Measurements from ENCODE around the gene LST1.
"Not testable (repeated sequence)": the region's sequence is repeated elsewhere in the genome, so short reads cannot be mapped to it uniquely, and the experiment has no call there.

Gene LST1

GRCh38 chr6:31547727-31548543, 38.1 kb upstream of the LST1 start:
- H3K27me3 ChIP-seq (ENCODE audit: control insufficient read depth, insufficient read depth, low read length), result no peaks in the 10 kb centered on the region
- no peaks in the 10 kb centered on the region for H3K9me3 ChIP-seq (ENCODE audit: control insufficient read depth, insufficient read depth, low read length)
- H3K4me3 ChIP-seq (ENCODE audit: low read depth, low read length), result peak overlapping the region; percentile 40
- H3K9ac ChIP-seq (ENCODE audit: low read depth, low read length), result peak overlapping the region; percentile 12
- no peaks in the 10 kb centered on the region for H3K4me1 ChIP-seq (ENCODE audit: control insufficient read depth, insufficient read depth, low read length)
- peaks cover 7% of the 10 kb centered on the region for H3K36me3 ChIP-seq (ENCODE audit: control insufficient read depth, insufficient read depth, low read length)

GRCh38 chr6:31548544-31548873, 37.6 kb upstream of the LST1 start:
- no peaks in the 10 kb centered on the region for H3K9me3 ChIP-seq (ENCODE audit: control insufficient read depth, insufficient read depth, low read length)
- H3K9ac ChIP-seq (ENCODE audit: low read depth, low read length), result peak overlapping the region; percentile 12
- H3K4me3 ChIP-seq (ENCODE audit: low read depth, low read length), result no peak overlapping the region
- H3K36me3 ChIP-seq (ENCODE audit: control insufficient read depth, insufficient read depth, low read length), result peaks cover 7% of the 10 kb centered on the region
- H3K27me3 ChIP-seq (ENCODE audit: control insufficient read depth, insufficient read depth, low read length), result no peaks in the 10 kb centered on the region
- no peaks in the 10 kb centered on the region for H3K4me1 ChIP-seq (ENCODE audit: control insufficient read depth, insufficient read depth, low read length)

DNA sequence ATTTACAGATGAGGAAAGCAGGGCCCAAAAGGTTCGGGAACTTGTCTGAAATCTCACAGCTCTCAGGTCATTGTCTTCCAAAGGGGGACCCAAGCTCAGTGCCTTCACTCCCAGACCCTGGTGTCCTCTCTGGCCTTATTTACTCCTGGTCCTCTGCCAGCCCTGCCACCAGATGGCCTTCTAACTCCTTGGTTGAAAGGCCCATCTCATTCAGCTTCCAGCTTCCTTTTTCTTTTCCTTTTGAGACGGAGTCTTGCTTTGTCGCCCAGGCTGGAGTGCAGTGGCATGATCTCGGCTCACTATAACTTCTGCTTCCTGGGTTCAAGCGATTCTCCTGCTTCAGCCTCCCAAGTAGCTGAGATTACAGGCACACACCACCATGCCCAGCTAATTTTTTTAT, 34.7 kb upstream of the LST1 start:
- not testable (repeated sequence) for H3K36me3 ChIP-seq (ENCODE audit: control insufficient read depth, insufficient read depth, low read length); H3K9me3 ChIP-seq (ENCODE audit: control insufficient read depth, insufficient read depth, low read length); H3K4me3 ChIP-seq (ENCODE audit: low read depth, low read length); H3K9ac ChIP-seq (ENCODE audit: low read depth, low read length); H3K4me1 ChIP-seq (ENCODE audit: control insufficient read depth, insufficient read depth, low read length); H3K27me3 ChIP-seq (ENCODE audit: control insufficient read depth, insufficient read depth, low read length)

- Histone ChIP-seq H3K27me3 (ENCODE audit: control insufficient read depth, insufficient read depth, low read length) (no peaks in the 10 kb centered on the region), H3K4me1 (ENCODE audit: control insufficient read depth, insufficient read depth, low read length) (no peaks in the 10 kb centered on the region), H3K36me3 (ENCODE audit: control insufficient read depth, insufficient read depth, low read length) (peaks cover 16% of the 10 kb centered on the region), H3K4me3 (ENCODE audit: low read depth, low read length) (no peak overlapping the region), H3K9ac (ENCODE audit: low read depth, low read length) (no peak overlapping the region), H3K9me3 (ENCODE audit: control insufficient read depth, insufficient read depth, low read length) (no peaks in the 10 kb centered on the region)
Observed at GRCh38 chr6:31556307-31556706, 29.8 kb upstream of the LST1 start.

- no peaks in the 10 kb centered on the region for H3K27me3 ChIP-seq (ENCODE audit: control insufficient read depth, insufficient read depth, low read length)
- H3K9me3 ChIP-seq (ENCODE audit: control insufficient read depth, insufficient read depth, low read length), result no peaks in the 10 kb centered on the region
- H3K9ac ChIP-seq (ENCODE audit: low read depth, low read length), result no peak overlapping the region
- H3K36me3 ChIP-seq (ENCODE audit: control insufficient read depth, insufficient read depth, low read length), result peaks cover 16% of the 10 kb centered on the region
- no peaks in the 10 kb centered on the region for H3K4me1 ChIP-seq (ENCODE audit: control insufficient read depth, insufficient read depth, low read length)
- no peak overlapping the region for H3K4me3 ChIP-seq (ENCODE audit: low read depth, low read length)
Observed at GRCh38 chr6:31557443-31558317, 28.4 kb upstream of the LST1 start.

GRCh38 chr6:31558318-31558625, 27.8 kb upstream of the LST1 start:
- H3K4me1 ChIP-seq (ENCODE audit: control insufficient read depth, insufficient read depth, low read length), result no peaks in the 10 kb centered on the region
- H3K4me3 ChIP-seq (ENCODE audit: low read depth, low read length), result no peak overlapping the region
- H3K9ac ChIP-seq (ENCODE audit: low read depth, low read length), result no peak overlapping the region

DNA sequence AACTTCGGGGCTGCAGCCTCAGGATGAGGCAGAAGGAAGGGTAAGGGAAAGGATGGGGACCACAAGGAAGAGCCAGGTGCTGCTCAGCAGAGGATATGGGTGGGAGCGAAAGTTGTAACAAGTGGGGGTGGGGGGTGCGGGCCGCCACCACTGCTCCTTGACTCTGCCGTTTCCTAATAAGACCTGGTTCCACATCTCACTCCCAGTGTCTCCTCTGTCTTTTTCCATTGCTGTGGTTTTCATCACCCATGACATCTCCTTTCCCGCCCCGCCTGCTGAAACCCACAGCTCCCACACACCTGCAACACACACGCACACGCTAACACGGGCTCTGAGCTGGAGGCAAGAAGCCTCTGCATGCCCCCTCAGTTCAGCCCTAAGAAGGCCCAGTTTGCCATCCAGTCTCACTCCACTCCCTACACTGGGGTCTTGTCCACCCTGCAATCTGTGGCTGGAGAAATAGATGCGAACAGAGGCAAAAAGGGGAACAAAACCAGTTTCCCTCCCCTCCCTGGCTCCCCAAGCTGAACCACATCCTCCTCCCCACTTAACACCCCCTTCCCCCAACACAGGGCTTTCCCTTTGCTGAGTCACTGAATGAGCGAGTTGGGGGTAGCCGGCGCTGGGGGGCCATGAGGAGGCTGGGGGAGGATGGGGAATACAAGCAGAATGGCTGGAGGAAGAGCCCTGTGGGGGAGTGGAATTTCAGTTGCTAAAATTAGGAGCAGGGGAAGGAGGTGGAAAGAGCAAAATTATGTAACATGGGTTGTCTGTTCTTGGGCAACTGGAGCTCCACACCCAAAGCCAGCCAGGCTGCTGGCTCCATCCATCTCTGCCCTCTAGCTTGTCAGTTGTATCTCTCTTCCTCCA, 27.2 kb upstream of the LST1 start:
- Histone ChIP-seq H3K9ac (ENCODE audit: low read depth, low read length) (no peak overlapping the region), H3K9me3 (ENCODE audit: control insufficient read depth, insufficient read depth, low read length) (no peaks in the 10 kb centered on the region), H3K4me1 (ENCODE audit: control insufficient read depth, insufficient read depth, low read length) (no peaks in the 10 kb centered on the region), H3K4me3 (ENCODE audit: low read depth, low read length) (no peak overlapping the region), H3K27me3 (ENCODE audit: control insufficient read depth, insufficient read depth, low read length) (no peaks in the 10 kb centered on the region), H3K36me3 (ENCODE audit: control insufficient read depth, insufficient read depth, low read length) (peaks cover 16% of the 10 kb centered on the region)

More at GRCh38 chr6:31558318-31558625, 27.8 kb upstream of the LST1 start:
- H3K9me3 ChIP-seq (ENCODE audit: control insufficient read depth, insufficient read depth, low read length), result no peaks in the 10 kb centered on the region
- H3K27me3 ChIP-seq (ENCODE audit: control insufficient read depth, insufficient read depth, low read length), result no peaks in the 10 kb centered on the region
- peaks cover 16% of the 10 kb centered on the region for H3K36me3 ChIP-seq (ENCODE audit: control insufficient read depth, insufficient read depth, low read length)

DNA sequence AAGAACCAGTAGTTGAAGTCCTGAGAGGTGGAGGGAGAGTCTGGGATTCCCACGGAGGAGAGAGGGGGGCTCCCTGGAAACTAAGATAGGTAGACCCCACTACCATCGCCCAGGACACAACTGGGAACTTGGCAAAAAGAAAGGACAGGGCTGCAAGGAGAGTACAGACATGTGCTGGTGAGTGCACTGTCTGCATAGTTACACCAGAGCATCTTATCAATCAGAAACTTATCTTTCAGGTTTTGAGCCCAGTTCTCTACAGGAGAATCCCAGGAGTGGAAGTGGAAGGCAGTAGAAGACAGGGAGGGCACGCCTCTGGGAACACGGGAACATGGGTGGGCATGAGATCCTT, 26.5 kb upstream of the LST1 start:
- Histone ChIP-seq H3K27me3 (ENCODE audit: control insufficient read depth, insufficient read depth, low read length) (no peaks in the 10 kb centered on the region), H3K9me3 (ENCODE audit: control insufficient read depth, insufficient read depth, low read length) (no peaks in the 10 kb centered on the region), H3K9ac (ENCODE audit: low read depth, low read length) (no peak overlapping the region), H3K4me1 (ENCODE audit: control insufficient read depth, insufficient read depth, low read length) (no peaks in the 10 kb centered on the region), H3K36me3 (ENCODE audit: control insufficient read depth, insufficient read depth, low read length) (peaks cover 16% of the 10 kb centered on the region), H3K4me3 (ENCODE audit: low read depth, low read length) (no peak overlapping the region)

- no peaks in the 10 kb centered on the region for H3K27me3 ChIP-seq (ENCODE audit: control insufficient read depth, insufficient read depth, low read length)
- H3K4me3 ChIP-seq (ENCODE audit: low read depth, low read length), result no peak overlapping the region
- H3K9ac ChIP-seq (ENCODE audit: low read depth, low read length), result no peak overlapping the region
- H3K4me1 ChIP-seq (ENCODE audit: control insufficient read depth, insufficient read depth, low read length), result no peaks in the 10 kb centered on the region
- no peaks in the 10 kb centered on the region for H3K9me3 ChIP-seq (ENCODE audit: control insufficient read depth, insufficient read depth, low read length)
- H3K36me3 ChIP-seq (ENCODE audit: control insufficient read depth, insufficient read depth, low read length), result peaks cover 16% of the 10 kb centered on the region
Observed at GRCh38 chr6:31559958-31560696, 25.9 kb upstream of the LST1 start.

DNA sequence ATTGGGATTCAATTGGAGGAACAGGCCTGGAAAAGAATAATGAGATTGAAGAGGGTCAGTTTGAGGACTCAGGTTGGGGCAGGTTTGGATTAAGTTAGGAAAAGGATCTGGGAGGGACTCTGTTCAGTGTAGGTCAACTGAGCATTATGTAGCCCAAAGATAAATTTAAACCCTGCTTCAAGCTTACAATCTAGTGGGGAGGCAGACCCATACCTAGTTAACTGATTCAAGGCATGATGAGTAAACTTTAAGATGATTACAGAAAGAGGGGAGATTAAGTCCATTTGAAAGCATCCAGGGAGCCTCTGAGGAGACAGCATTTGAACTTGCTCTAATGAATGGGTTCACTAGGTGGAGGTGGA, 25.4 kb upstream of the LST1 start:
- H3K9ac ChIP-seq (ENCODE audit: low read depth, low read length), result no peak overlapping the region
- H3K4me3 ChIP-seq (ENCODE audit: low read depth, low read length), result no peak overlapping the region
- H3K36me3 ChIP-seq (ENCODE audit: control insufficient read depth, insufficient read depth, low read length), result peaks cover 16% of the 10 kb centered on the region
- H3K27me3 ChIP-seq (ENCODE audit: control insufficient read depth, insufficient read depth, low read length), result no peaks in the 10 kb centered on the region
- no peaks in the 10 kb centered on the region for H3K4me1 ChIP-seq (ENCODE audit: control insufficient read depth, insufficient read depth, low read length)
- H3K9me3 ChIP-seq (ENCODE audit: control insufficient read depth, insufficient read depth, low read length), result no peaks in the 10 kb centered on the region
